Left ventricle myocardium inferior (tissue), 1 donor: Measurements from ENCODE around the gene ZNF710. TPM values are rescaled to one million over a fixed set of nuclear protein-coding genes. Genes with fewer than 3 reads are reported as not detected.
A peak's percentile ranks its signal among the peaks of the same experiment; 100 is the strongest.

Experiments
- DNase-seq: peaks from one replicate; pipeline ENCODE4 v3.0.0-alpha.2; 2020
- H3K27ac ChIP-seq: fragments of 200-600 bp; replicated peaks from 2 replicates; pipeline ENCODE4 v1.8.0; 2021
- H3K27me3 ChIP-seq: fragments of 200-600 bp; 2 replicates; pipeline ENCODE4 v1.8.0; 2021; ENCODE audit warnings: low read depth
- H3K36me3 ChIP-seq: fragments of 200-600 bp; 2 replicates; pipeline ENCODE4 v1.8.0; 2021
- H3K4me1 ChIP-seq: fragments of 200-600 bp; 2 replicates; pipeline ENCODE4 v1.8.0; 2021
- H3K4me3 ChIP-seq: fragments of 200-600 bp; 2 replicates; pipeline ENCODE4 v1.8.0; 2021; ENCODE audit warnings: mild to moderate bottlenecking, moderate library complexity
- H3K9me3 ChIP-seq: fragments of 200-600 bp; replicated peaks from 2 replicates; pipeline ENCODE4 v1.8.0; 2021
- intact Hi-C: fragments of 100-400 bp; cut with micrococcal nuclease; formaldehyde crosslinking; loops from one replicate; pipeline ENCODE4 v1.11.0; 2022
- microRNA-seq: library from miRNA; unstranded; fragments of <30 nt; microRNA quantifications from one replicate; pipeline ENCODE4 v1.2.0, GENCODE V29; 2020
- total RNA-seq: library from RNA; stranded (reverse); fragmentation: NEBNext Ultra II Directional; extraction: Animal tissue kit (Norgen Biotek cat#: 25700); gene quantifications from one replicate; pipeline ENCODE4 v1.2.1, GENCODE V29; 2021
- TF ChIP-seq, protein P1 (sequence below): fragments of 200-600 bp; IDR thresholded peaks from 2 replicates; pipeline ENCODE4 v1.8.0; 2021; ENCODE audit warnings: antibody characterized with exemption, mild to moderate bottlenecking, borderline replicate concordance
- donor health status: DM: no; HTN: yes; CAD: no; lungs with severe emphysema.

Gene ZNF710
- total RNA-seq, 1 donor from 2014 or later = 5.5 TPM

DNA sequence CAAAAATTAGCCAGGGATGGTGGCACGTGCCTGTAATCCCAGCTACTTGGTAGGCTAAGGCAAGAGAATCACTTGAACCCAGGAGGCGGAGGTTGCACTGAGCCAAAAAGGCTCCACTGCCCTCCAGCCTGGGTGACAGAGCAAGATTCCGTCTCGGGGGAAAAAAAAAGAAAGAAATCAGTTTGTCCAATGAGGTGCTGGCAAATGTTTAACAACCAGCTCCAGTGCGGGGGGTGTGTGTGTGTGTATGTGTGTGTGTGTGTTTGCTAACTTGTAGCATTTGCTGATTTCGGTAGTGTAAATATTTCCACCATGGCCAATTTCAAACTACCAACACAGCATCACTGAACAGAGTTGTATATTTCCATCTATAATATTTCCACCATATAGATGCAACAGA, 124.9 kb downstream of the ZNF710 start:
- TF ChIP-seq, protein P1, sequence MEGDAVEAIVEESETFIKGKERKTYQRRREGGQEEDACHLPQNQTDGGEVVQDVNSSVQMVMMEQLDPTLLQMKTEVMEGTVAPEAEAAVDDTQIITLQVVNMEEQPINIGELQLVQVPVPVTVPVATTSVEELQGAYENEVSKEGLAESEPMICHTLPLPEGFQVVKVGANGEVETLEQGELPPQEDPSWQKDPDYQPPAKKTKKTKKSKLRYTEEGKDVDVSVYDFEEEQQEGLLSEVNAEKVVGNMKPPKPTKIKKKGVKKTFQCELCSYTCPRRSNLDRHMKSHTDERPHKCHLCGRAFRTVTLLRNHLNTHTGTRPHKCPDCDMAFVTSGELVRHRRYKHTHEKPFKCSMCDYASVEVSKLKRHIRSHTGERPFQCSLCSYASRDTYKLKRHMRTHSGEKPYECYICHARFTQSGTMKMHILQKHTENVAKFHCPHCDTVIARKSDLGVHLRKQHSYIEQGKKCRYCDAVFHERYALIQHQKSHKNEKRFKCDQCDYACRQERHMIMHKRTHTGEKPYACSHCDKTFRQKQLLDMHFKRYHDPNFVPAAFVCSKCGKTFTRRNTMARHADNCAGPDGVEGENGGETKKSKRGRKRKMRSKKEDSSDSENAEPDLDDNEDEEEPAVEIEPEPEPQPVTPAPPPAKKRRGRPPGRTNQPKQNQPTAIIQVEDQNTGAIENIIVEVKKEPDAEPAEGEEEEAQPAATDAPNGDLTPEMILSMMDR = no peak
- peak overlapping the region; percentile 93 for H3K27ac ChIP-seq
- intact Hi-C loops = no loop called here

DNA sequence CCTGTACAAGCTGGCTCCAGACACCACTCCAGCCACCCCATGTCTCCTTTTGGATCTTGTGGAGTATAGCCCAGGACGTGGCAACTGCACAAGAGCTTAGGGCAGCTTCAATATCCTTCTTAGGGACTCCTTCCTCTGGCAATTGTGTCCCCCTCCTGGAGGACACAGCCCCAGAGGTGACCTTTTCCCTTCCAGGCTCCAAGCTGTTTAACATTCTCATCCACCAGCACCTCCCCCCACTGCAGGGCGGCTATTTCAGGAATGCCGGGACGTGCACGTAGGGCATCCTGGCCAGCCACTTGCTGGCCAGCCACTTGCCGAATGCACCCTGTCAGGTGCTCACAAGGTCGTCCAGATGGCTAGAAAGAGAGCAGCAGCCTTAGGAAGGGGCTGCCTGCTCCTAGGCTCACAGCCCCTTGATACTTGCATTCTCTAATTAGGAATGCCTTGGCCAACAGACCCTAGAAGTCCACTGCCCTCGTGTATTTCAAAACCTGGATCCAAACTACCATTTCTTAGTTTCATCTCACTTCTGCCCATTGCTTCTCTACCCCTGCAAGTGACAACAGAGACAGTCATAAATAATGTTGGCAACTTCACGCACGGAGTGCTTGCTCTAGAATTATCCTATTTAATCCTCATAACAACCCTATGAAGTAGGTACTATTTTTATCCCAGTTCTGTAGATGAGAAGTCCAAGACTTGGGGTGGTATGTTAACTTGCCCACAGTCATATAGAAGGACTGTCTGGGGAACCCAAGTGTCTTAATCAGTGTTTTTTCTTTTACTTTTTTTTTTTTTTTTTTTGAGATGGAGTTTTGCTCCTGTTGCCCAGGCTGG, 125.7 kb downstream of the ZNF710 start:
- H3K4me3 ChIP-seq = peak overlapping the region; percentile 27
- H3K27ac ChIP-seq = peak overlapping the region; percentile 93
- DNase-seq = peak; percentile 78
- no peaks in the 10 kb centered on the region for H3K36me3 ChIP-seq
- TF ChIP-seq, protein P1 = no peak
- H3K27me3 ChIP-seq = peaks cover 8% of the 10 kb centered on the region
- peaks cover 19% of the 10 kb centered on the region for H3K4me1 ChIP-seq
- intact Hi-C loops = no loop called here
- H3K9me3 ChIP-seq = no peaks in the 10 kb centered on the region

More for the DNA sequence above, 124.9 kb downstream of the ZNF710 start:
- Histone ChIP-seq H3K4me3 (no peak overlapping the region), H3K9me3 (no peaks in the 10 kb centered on the region), H3K27me3 (peaks cover 8% of the 10 kb centered on the region), H3K4me1 (peaks cover 19% of the 10 kb centered on the region), H3K36me3 (no peaks in the 10 kb centered on the region)
- no peak for DNase-seq

DNA sequence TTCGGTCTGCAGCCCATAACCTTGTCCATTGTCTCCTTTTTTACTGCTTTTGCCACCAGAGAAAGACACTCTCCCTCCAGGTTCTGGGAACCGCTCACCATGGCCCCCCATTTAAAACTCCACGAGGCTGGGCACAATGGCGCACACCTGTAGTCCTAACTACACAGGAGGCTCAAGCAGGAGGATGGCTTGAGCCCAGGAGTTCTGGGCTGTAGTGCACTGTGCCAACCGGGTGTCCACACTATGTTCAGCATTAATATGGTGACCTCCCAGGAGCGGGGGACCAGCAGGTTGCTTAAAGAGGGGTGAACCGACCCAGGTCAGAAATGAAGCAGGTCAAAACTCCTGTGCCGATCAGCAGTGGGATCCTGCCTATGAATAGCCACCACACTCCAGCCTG, 129.2 kb downstream of the ZNF710 start:
- Histone ChIP-seq H3K4me1 (peaks cover 16% of the 10 kb centered on the region), H3K36me3 (no peaks in the 10 kb centered on the region), H3K27ac (no peak overlapping the region), H3K9me3 (no peaks in the 10 kb centered on the region), H3K27me3 (peaks cover 8% of the 10 kb centered on the region), H3K4me3 (no peak overlapping the region)
- no peak for DNase-seq
- TF ChIP-seq, protein P1 = no peak
- intact Hi-C loops = no loop called here

Small RNA genes lying within 50 kb of the gene (microRNA-seq; reads per million reads assigned to microRNA genes)
- not detected for gene MIR3174

Other genes with a start within 250 kb of the ZNF710 start
- gene MESP2, start 225.0 kb upstream of the ZNF710 start, total RNA-seq = 0.27 TPM
- 8.9 TPM for gene ANPEP, start 186.5 kb upstream of the ZNF710 start, total RNA-seq
- 44.1 TPM for gene AP3S2, start 107.3 kb upstream of the ZNF710 start, total RNA-seq
- 11.4 TPM for gene ARPIN, start 88.4 kb upstream of the ZNF710 start, total RNA-seq
- 933 TPM for gene IDH2, start 101.1 kb downstream of the ZNF710 start, total RNA-seq
- 22.7 TPM for gene SEMA4B, start 200.0 kb downstream of the ZNF710 start, total RNA-seq
- 69.6 TPM for gene CIB1, start 232.6 kb downstream of the ZNF710 start, total RNA-seq
- gene GDPGP1, start 232.9 kb downstream of the ZNF710 start, total RNA-seq = 15.5 TPM
- gene TTLL13, start 248.2 kb downstream of the ZNF710 start, total RNA-seq = 0.19 TPM